ENCODE results near the gene NLGN4X. TPM values are rescaled to one million over a fixed set of nuclear protein-coding genes. Genes with fewer than 3 reads are reported as not detected.

The NLGN4X gene
- total and polyA plus RNA-seq, 2 donors (not counting 3 experiments of a cell fraction or from before 2014, with no cell fraction given): 0.03 TPM; not detected in 1

DNA sequence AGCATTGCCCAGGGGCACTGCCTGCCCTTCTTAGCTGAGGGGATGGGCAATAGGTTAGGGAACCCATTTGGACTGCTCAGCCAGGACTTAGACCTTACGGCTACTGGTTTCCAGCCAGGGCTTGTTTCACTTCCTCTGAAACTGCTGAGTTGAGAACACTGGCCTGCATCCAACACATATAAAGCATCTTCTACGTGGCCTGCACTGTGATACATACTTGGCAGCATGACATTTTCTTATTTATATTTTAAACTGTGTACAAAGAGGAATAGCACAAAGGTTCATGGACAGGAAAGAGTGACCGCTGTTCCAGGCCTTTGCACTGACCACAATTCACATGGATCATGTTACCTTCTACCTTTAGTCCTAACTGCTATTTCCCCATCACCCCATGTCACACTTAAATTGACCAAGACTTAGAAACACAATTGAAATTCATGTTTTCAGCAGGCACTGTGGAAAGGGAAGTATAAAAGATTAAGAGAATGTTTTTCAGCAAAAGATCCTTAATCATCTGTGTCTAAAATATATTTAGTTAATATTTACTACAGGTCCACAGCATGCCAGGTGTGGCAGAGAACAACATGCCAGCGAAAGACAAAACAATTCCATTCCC is 43.7 kb downstream of the NLGN4X start:
- dilution Hi-C loops (cut with MboI; ENCODE audit: extremely low pct_ligation_motif_present, low sequenced_read_pairs) (no loop called here), intact Hi-C loops (cut with micrococcal nuclease) (no loop called here)
- Histone ChIP-seq H2AFZ (ENCODE audit: low read depth, low read length) (no peak overlapping the region), H3K9me3 (replicated peaks; ENCODE audit: control insufficient read depth, insufficient read depth, low read length) (no peaks in the 10 kb centered on the region), H3K27me3 (ENCODE audit: control insufficient read depth in 2 of 2, insufficient read depth in 2 of 2, low read length in 2 of 2) (no peaks in the 10 kb centered on the region), H3K4me3 (replicated peaks in 1 of 3; ENCODE audit: insufficient read depth in 1 of 3, low read depth in 1 of 3, low read length in 3 of 3) (no peak overlapping the region), H3K4me1 (ENCODE audit: control insufficient read depth, extremely low read depth, insufficient read depth, low read length) (no peaks in the 10 kb centered on the region), H3K4me2 (ENCODE audit: insufficient read depth, low read length) (no peak overlapping the region), H3K9ac (replicated peaks; ENCODE audit: extremely low read depth, insufficient read depth, low read length) (no peak overlapping the region), H3K79me2 (ENCODE audit: control insufficient read depth, insufficient read depth, low read length) (no peaks in the 10 kb centered on the region), H3K36me3 (ENCODE audit: control insufficient read depth in 2 of 2, extremely low read depth in 1 of 2, insufficient read depth in 2 of 2, low read length in 2 of 2) (no peaks in the 10 kb centered on the region), H3K27ac (ENCODE audit: insufficient read depth, low read depth, low read length) (no peak overlapping the region), H3K9me1 (replicated peaks; ENCODE audit: control insufficient read depth, extremely low read depth, insufficient read depth, low read length) (no peaks in the 10 kb centered on the region), H4K20me1 (replicated peaks; ENCODE audit: control insufficient read depth, extremely low read depth, insufficient read depth, low read length) (no peaks in the 10 kb centered on the region)
- ChIA-PET POLR2A (no interaction called here), CTCF (no interaction called here)
- DNase-seq (ENCODE audit: low read depth, low spot score) (no peak), FAIRE-seq (no peak)
- no TSS peak for BruUV-seq (replicated peaks)
- TF ChIP-seq MYC (IDR thresholded peaks at IDR 0.05; ENCODE audit: low read depth, low read length) (no peak), JUN (IDR thresholded peaks at IDR 0.05; ENCODE audit: borderline replicate concordance, insufficient read depth, insufficient read length, low read depth) (no peak), CTCF (IDR thresholded peaks at IDR 0.05; ENCODE audit: extremely low read depth in 1 of 2, insufficient read depth in 1 of 2, low read depth in 1 of 2, low read length in 2 of 2) (no peak), FOS (IDR thresholded peaks at IDR 0.05; ENCODE audit: borderline replicate concordance, insufficient read depth, low read length) (no peak)

DNA sequence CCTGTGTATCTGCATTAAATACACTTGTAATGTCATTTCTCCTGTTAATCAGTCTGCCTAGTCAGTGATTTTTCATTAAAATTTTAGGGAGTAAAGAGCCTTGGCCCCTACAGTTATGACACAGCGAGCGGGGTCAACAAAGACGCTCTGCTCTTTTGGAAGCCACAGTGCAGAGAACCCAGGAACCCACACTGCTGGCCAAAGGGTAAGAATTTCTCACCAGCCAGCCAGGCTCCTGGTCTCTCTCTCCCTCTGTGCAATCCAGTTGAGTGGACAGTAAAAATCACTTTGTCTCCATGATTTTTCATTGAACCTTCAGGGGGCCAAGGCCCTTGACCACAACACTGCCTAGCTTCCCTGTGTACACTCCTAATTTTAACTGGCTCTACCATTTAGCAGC is 52.8 kb downstream of the NLGN4X start:
- no peaks in the 10 kb centered on the region for H3K4me1 ChIP-seq (ENCODE audit: control insufficient read depth, extremely low read depth, insufficient read depth, low read length)
- H3K27me3 ChIP-seq (ENCODE audit: control insufficient read depth in 2 of 2, insufficient read depth in 2 of 2, low read length in 2 of 2): no peaks in the 10 kb centered on the region
- ChIA-PET POLR2A (no interaction called here), CTCF (no interaction called here)
- H4K20me1 ChIP-seq (replicated peaks; ENCODE audit: control insufficient read depth, extremely low read depth, insufficient read depth, low read length): no peaks in the 10 kb centered on the region
- no peak for FAIRE-seq
- H2AFZ ChIP-seq (ENCODE audit: low read depth, low read length): no peak overlapping the region
- dilution Hi-C loops (cut with MboI; ENCODE audit: extremely low pct_ligation_motif_present, low sequenced_read_pairs) (no loop called here), intact Hi-C loops (cut with micrococcal nuclease) (no loop called here)
- H3K4me2 ChIP-seq (ENCODE audit: insufficient read depth, low read length): no peak overlapping the region
- no peaks in the 10 kb centered on the region for H3K79me2 ChIP-seq (ENCODE audit: control insufficient read depth, insufficient read depth, low read length)
- BruUV-seq (replicated peaks): no TSS peak
- no peak overlapping the region for H3K9ac ChIP-seq (replicated peaks; ENCODE audit: extremely low read depth, insufficient read depth, low read length)
- H3K9me1 ChIP-seq (replicated peaks; ENCODE audit: control insufficient read depth, extremely low read depth, insufficient read depth, low read length): no peaks in the 10 kb centered on the region
- no peak for DNase-seq (ENCODE audit: low read depth, low spot score)
- no peaks in the 10 kb centered on the region for H3K9me3 ChIP-seq (replicated peaks; ENCODE audit: control insufficient read depth, insufficient read depth, low read length)
- no peak overlapping the region for H3K27ac ChIP-seq (ENCODE audit: insufficient read depth, low read depth, low read length)
- H3K4me3 ChIP-seq (replicated peaks in 1 of 3; ENCODE audit: insufficient read depth in 1 of 3, low read depth in 1 of 3, low read length in 3 of 3): no peak overlapping the region
- no peaks in the 10 kb centered on the region for H3K36me3 ChIP-seq (ENCODE audit: control insufficient read depth in 2 of 2, extremely low read depth in 1 of 2, insufficient read depth in 2 of 2, low read length in 2 of 2)
- TF ChIP-seq, protein P1, sequence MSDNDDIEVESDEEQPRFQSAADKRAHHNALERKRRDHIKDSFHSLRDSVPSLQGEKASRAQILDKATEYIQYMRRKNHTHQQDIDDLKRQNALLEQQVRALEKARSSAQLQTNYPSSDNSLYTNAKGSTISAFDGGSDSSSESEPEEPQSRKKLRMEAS (IDR thresholded peaks at IDR 0.05; ENCODE audit: insufficient read depth, insufficient read length): no peak
- no peak for TF ChIP-seq MYC (IDR thresholded peaks at IDR 0.05; ENCODE audit: low read depth, low read length)
- no peak for TF ChIP-seq EZH2 (IDR thresholded peaks at IDR 0.05; ENCODE audit: borderline replicate concordance, low read depth, low read length, severe bottlenecking)
- TF ChIP-seq FOS (IDR thresholded peaks at IDR 0.05; ENCODE audit: borderline replicate concordance, insufficient read depth, low read length): no peak
- TF ChIP-seq GATA2 (IDR thresholded peaks at IDR 0.05; ENCODE audit: insufficient read depth, insufficient read length, low read depth, low read length): no peak
- TF ChIP-seq JUN (IDR thresholded peaks at IDR 0.05; ENCODE audit: borderline replicate concordance, insufficient read depth, insufficient read length, low read depth): no peak
- TF ChIP-seq POLR2AphosphoS5 (IDR thresholded peaks at IDR 0.05; ENCODE audit: insufficient read depth, low read depth, low read length): no peak

All from endothelial cell of umbilical vein (primary cell).